NCI-H446 (cell line): Measurements from ENCODE around the gene HACL1.
A peak's percentile ranks its signal among the peaks of the same experiment; 100 is the strongest.

ENCODE experiments used
- DNase-seq, 2 experiments: peaks; one replicate each; lab custom pipeline; 2025; lab: John Stamatoyannopoulos, UW

HACL1 gene

GRCh38 chr3:15601399-15602145, at the start of gene HACL1, which contains the start of gene BTD:
TSS of gene HACL1 (minus strand) at chr3:15601569. CDS start at chr3:15601463, 106 bp downstream.
TSS of gene BTD (plus strand) at chr3:15601745. CDS start at chr3:15635440, 33,695 bp downstream.
- DNase-seq, result no peak

DNA sequence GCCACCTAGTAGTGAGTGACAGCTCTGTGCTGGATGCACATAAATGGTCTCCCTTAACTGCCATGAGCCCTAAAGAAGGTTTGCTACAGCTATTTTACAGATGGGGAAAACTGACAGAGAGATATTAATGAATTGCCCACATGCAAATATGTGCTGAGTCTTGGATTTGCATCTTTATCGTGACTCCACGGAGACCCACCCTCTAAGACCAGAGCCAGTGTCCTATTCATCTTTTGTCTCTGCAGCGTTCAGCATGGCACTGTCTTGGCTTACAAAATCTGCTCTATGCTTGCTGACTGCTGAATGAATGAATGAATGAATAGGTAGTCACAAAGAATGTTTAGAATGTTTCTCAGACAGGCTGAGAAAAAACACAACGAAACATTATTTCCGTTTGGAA, 48.5 kb upstream of the HACL1 start:
- DNase-seq, result no peak

DNA sequence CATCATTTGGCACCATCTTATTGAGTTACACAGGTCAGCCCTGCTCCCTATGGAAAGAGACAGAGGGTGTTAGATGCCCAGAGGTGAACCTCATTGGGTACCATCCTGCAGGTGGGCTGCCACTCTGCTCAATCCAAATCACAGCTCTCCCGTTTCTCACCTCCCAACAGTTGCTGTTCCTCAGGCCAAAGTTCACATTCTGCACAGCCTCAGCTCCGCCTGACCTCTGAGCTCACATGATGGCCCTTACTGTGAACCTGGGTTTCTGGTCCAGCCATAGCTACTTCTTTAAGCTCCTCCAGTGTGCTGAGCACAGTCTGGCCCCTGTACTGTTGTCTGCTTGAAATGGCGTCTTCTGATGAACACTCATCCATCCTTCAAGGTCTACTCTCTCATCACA, 48.0 kb upstream of the HACL1 start:
- DNase-seq, result no peak

DNA sequence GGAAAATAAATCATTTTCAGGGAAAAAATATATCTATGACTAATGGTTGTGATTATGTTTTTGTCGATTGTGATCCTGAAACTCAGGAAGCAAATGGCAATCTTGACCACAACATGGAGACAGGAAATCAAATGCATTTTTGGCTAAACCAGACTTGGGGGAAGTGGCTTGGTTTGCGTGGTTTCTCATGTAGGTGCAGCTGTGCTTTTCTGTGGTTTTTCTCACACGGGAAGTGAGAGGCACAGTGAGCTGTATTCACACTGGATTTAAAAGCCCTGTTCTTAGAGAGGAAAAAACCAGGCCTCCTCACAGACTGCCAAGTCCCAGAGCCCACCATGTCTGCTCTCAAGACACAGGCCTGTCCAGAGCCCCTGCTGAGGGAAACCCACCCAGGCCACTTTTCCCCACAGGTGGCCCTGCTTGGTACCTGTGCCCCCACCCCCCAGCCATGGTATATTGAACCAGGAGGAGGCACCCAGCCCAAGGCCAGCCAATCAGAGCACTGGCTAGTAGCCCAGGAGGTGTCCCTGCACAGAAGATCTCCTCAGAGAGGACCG, 46.3 kb upstream of the HACL1 start:
- no peak for DNase-seq

DNA sequence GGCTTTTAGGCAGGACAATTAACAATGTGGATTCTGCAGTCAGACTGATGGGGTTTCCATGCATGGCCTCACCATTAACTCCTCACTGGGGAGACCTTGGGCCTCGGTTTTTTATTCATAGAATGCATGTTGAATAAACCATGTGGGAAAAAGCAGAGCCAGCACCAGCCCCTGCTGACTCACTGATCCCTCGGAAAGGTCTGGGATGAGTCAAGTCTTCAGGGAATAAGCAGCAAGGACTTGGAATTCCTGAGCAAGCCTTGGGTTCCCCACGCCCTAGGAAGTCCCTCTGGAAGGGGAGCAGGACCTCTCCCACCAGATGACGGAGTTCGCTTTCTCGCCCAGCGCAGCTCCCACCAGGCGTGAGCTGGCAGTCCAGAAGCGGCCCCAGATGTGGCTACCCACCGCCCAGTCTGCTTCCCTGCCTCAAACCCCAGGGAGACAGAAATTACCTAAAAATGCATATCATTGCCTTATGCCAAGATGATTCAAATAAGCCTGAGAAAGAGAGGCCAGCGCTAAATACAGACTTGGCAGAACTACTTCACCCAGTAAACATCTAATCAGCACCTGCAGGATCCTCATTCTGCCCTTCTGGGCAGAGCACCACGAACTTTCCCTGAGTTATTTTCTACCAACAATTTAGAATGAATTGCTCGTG, 45.6 kb upstream of the HACL1 start:
- peak in 1 of 2 experiments; percentile 25 for DNase-seq

- peak in 1 of 2 experiments; percentile 18 for DNase-seq
Measured at GRCh38 chr3:15645740-15646501, 44.6 kb upstream of the HACL1 start.

GRCh38 chr3:15645246-15645645, 43.9 kb upstream of the HACL1 start:
- DNase-seq, result no peak

DNA sequence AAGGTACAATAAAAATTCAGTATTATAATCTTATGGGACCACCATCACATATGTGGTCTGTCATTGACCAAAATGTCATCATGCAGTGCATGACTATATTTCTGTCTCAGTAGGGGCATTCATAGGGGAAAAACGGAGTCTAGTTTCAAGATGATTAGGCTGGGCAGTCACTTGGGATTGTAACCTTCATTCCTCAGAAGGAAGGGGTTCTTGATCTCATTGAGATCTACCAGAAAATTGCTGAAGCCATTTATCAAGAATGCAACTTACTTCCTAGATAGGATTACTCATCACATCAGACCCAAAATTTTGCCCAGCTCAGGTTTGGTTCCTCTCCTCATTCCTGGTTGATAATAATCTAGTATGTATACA, 37.5 kb upstream of the HACL1 start:
- no peak for DNase-seq

DNA sequence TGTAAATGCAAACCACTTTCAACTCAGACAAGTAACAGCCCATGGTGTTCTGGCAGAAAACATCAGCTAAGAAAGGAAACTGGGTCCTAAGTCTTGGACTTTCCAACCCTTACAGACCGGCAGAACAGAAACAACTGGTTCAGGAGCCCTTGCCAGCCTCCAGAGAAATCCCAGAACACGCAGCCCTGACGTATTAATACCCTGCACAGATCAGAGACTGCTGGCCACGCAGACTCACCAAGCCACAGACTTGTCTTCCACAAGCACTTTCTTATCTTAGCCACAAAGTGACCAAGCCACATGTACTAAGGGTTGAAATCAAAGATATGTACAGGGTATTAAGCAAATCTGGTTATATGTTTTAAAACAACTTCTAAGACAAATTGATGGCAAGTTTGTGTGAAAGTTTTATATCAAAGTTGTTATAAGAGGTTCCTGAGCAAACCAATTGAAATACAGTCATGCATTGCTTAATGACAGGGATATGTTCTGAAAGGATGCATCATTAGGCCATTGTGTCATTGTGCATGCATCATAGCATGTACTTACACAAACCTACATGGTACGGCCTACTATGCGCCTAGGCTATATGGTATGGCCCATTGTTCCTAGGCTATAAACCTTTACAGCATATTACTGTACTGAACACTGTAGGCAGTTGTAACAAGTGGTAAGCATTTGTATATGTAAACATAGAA, 37.0 kb upstream of the HACL1 start:
- no peak for DNase-seq

- no peak for DNase-seq
Measured at GRCh38 chr3:15637131-15637951, 36.0 kb upstream of the HACL1 start.

- DNase-seq, result no peak
Measured at GRCh38 chr3:15636028-15636709, 34.8 kb upstream of the HACL1 start.

GRCh38 chr3:15635121-15635661, 33.8 kb upstream of the HACL1 start:
- DNase-seq, result no peak

DNA sequence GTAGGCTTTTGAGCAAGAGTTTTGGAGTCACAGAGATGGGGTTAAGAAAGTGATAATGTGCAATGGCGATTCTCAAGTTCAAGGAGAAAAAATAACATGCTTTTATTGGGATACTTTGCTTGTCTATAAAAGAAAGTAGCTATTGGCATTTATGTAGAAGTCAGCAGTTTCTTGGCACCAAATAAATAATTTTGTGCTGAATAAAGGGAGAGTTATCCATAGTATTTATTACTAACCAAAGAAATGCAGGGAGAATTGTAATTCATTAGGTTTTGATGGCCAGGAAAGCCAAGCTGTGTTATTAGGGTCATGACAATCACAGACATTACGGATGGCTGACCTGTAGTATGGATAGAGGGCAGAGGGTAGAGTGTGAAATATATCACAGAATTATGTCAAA, 33.3 kb upstream of the HACL1 start:
- DNase-seq, result no peak

- DNase-seq, result no peak
Measured at GRCh38 chr3:15633766-15634598, 32.6 kb upstream of the HACL1 start.

- DNase-seq, result no peak
Measured at GRCh38 chr3:15633159-15633558, 31.8 kb upstream of the HACL1 start.

DNA sequence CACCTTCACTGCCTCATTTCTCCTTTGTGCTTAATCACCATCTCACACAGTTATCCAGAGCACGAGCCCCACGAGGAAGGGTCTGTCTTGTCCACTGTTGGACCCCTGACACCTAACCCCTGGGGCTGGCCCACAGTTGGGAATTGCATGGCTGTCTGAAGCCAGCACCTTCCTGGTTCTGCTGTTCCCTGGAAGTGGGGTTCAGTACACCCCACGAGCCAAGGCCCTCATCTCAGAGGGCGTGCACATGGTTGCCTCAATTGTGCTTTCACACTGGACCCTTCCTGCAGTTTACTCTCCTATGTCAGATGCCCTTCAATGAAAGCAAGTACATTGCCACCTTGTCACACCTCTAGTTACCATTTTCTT, 30.8 kb upstream of the HACL1 start:
- no peak for DNase-seq

DNA sequence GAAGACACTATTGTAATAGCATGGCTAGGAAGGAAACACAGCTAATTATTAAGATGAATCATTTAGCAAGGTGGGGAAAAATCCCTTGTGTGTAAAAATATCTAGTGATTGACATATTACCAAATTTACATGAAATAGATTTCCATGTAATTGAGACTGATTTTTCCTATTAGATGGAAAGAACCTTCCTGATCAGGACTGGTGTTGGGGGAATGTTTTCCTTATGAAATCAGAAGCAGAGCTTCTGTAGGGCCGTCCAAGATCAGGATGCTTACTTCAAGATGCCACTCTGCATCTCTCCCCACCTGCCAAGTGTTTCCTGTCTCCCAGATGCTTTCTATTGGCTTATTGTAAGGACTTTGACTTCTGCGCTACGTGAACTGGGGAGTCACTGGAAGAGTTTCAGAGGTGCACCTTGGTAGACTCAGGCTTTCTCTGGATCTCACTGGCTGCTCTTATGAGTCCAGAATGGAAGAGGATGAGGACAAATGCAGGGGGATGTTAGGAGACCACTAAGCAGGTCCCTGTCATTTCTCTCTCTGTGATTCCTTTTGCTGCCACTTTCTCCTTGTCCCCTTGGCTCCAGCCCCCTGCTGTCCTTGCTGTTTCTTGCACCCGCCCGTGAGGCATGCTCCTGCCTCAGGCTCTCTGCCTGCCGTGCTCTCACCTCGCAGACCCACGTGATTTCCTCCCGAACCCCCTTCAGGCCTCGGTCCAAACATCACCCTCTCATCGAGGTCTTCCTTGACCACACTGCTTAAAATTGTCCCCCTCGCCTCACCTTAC, 30.2 kb upstream of the HACL1 start:
- no peak for DNase-seq

- no peak for DNase-seq
Measured at GRCh38 chr3:15630646-15631350, 29.4 kb upstream of the HACL1 start.
